ENCODE measurements around the gene RCL1. TPM values are rescaled to one million over a fixed set of nuclear protein-coding genes. Genes with fewer than 3 reads are reported as not detected.

Gene RCL1
- total RNA-seq, 4 donors from 2014 or later, result 21.3 to 49.7 (median 37.7) TPM

DNA sequence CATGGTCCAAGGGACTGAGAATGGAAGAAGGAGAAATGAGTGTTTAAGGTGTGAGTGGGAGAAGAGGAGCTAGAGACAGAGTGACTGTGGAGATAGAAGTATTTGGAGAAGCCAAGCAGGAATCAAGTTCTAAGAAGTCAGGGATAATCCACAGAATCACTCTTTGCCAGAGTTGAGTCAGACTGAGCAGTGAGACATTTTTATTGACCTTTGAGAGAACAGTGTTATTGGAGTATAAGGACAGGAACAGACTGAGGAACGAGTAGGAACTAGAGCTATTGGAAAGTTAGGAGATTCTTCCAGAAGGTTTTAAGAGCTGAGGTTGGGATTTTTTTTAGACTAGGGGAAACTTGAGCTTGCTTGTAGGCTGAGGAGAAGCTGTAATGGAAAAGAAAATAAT is 37.2 kb downstream of the RCL1 start:
- no peaks in the 10 kb centered on the region for H3K36me3 ChIP-seq
- H3K27me3 ChIP-seq, result no peaks in the 10 kb centered on the region
- intact Hi-C loops (cut with DNase I; ENCODE audit: low total_unique reads), result no loop called here
- no peaks in the 10 kb centered on the region for H3K9me3 ChIP-seq
- no peak overlapping the region for H3K27ac ChIP-seq
- no peak for DNase-seq
- no peaks in the 10 kb centered on the region for H3K4me1 ChIP-seq
- no peak overlapping the region for H3K4me3 ChIP-seq
- no peak for TF ChIP-seq POLR2A (IDR thresholded peaks at IDR 0.05)
- TF ChIP-seq CTCF (IDR thresholded peaks at IDR 0.05), result no peak

DNA sequence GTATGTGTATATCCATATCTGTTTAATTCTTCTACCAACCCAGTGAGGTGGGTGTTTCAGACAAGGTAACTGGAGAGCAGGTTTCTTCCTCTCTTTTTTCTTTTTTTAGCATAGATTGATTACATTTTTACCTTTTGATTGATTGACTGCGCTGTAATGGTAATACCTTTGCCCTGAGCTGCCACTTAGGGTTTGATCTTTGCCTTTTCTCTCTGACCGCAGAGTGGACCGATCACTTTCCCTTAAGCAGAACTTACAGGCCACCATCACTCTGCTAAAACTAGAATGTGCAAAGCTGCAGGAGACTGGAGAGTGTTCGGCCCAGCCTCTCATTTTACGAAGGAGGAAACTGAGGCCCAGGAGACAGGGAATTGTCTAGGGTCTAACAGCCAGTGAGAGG is 38.0 kb downstream of the RCL1 start:
- no peak overlapping the region for H3K4me3 ChIP-seq
- no peak overlapping the region for H3K27ac ChIP-seq
- H3K4me1 ChIP-seq, result no peaks in the 10 kb centered on the region
- intact Hi-C loops (cut with DNase I; ENCODE audit: low total_unique reads), result no loop called here
- no peaks in the 10 kb centered on the region for H3K36me3 ChIP-seq
- DNase-seq, result no peak
- no peaks in the 10 kb centered on the region for H3K27me3 ChIP-seq
- H3K9me3 ChIP-seq, result no peaks in the 10 kb centered on the region
- TF ChIP-seq POLR2A (IDR thresholded peaks at IDR 0.05) (no peak), CTCF (IDR thresholded peaks at IDR 0.05) (no peak)

DNA sequence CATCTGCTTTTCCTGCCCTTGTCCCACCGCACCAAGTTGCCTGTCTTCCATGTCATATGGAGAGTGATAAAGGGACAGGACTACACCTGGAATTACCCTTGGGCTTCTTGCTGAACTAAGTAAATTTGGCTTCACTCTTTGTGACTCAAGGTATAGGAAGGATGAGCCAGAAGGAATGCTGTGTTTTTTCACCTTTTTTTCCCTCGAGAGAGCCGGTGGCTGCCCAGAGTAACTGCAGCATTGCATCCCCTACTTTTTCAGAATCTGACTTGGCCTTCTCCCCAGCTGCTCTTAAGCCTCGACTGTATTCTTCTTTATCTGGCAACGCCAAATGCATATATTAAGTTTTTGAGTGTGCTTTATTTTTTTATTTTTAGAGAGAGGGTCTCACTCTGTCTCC is 38.4 kb downstream of the RCL1 start:
- no peak overlapping the region for H3K27ac ChIP-seq
- intact Hi-C loops (cut with DNase I; ENCODE audit: low total_unique reads), result no loop called here
- H3K4me1 ChIP-seq, result no peaks in the 10 kb centered on the region
- no peaks in the 10 kb centered on the region for H3K9me3 ChIP-seq
- H3K27me3 ChIP-seq, result no peaks in the 10 kb centered on the region
- H3K4me3 ChIP-seq, result no peak overlapping the region
- no peaks in the 10 kb centered on the region for H3K36me3 ChIP-seq
- TF ChIP-seq CTCF (IDR thresholded peaks at IDR 0.05) (no peak), POLR2A (IDR thresholded peaks at IDR 0.05) (no peak)
- no peak for DNase-seq

- no peaks in the 10 kb centered on the region for H3K4me1 ChIP-seq
Observed at GRCh38 chr9:4831944-4832343, 39.2 kb downstream of the RCL1 start.

More at GRCh38 chr9:4831944-4832343, 39.2 kb downstream of the RCL1 start:
- TF ChIP-seq POLR2A (IDR thresholded peaks at IDR 0.05), result no peak
- TF ChIP-seq CTCF (IDR thresholded peaks at IDR 0.05), result no peak
- Histone ChIP-seq H3K4me3 (no peak overlapping the region), H3K36me3 (no peaks in the 10 kb centered on the region), H3K9me3 (no peaks in the 10 kb centered on the region), H3K27me3 (no peaks in the 10 kb centered on the region), H3K27ac (no peak overlapping the region)
- intact Hi-C loops (cut with DNase I; ENCODE audit: low total_unique reads), result no loop called here
- no peak for DNase-seq

Data from uterus (tissue), 4 donors.